ENCODE results near the gene FGF7.
"Not testable (repeated sequence)": the region's sequence is repeated elsewhere in the genome, so short reads cannot be mapped to it uniquely, and the experiment has no call there.

Gene FGF7, protein sequence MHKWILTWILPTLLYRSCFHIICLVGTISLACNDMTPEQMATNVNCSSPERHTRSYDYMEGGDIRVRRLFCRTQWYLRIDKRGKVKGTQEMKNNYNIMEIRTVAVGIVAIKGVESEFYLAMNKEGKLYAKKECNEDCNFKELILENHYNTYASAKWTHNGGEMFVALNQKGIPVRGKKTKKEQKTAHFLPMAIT

DNA sequence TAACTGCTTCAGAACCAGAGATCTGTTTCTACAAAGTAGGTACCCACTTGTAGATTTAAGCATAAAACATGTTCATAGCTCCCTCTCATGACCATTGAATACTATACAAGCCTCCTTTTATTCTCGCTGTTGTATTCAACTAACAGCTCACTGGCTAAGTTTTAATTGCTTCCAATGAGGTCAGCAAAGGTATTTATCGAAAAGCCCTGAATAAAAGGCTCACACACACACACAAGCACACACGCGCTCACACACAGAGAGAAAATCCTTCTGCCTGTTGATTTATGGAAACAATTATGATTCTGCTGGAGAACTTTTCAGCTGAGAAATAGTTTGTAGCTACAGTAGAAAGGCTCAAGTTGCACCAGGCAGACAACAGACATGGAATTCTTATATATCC lies at the start of gene FGF7:
Gene FGF7 (plus strand): TSS at position 222 of the 400 bp plus-strand sequence. CDS start 1,056 bp downstream, outside the sequence.
- DNase-seq, result no peak

GRCh38 chr15:49379996-49380395 lies 43.0 kb upstream of the FGF7 start:
- no peak for DNase-seq

- DNase-seq, result no peak
Measured at GRCh38 chr15:49380912-49381311, 42.1 kb upstream of the FGF7 start.

DNA sequence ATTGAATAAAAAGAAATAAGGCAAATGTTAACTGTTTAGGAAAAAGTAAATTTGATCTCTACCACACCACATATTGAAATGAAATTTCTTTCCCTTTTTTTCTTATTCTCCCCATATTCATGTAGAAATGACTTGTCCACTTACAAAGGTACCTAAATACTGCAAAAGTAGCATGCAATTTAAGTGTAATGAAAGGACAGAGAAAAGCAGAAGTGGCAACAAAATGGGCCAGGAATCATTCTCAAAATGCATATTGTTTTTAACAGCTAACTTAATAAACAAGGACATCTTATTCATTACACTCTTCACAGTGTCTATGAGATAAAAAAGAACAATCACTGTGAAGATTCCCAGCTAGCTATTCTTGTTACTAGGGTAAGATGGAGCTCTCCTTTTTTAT lies 40.6 kb upstream of the FGF7 start:
- DNase-seq, result no peak

DNA sequence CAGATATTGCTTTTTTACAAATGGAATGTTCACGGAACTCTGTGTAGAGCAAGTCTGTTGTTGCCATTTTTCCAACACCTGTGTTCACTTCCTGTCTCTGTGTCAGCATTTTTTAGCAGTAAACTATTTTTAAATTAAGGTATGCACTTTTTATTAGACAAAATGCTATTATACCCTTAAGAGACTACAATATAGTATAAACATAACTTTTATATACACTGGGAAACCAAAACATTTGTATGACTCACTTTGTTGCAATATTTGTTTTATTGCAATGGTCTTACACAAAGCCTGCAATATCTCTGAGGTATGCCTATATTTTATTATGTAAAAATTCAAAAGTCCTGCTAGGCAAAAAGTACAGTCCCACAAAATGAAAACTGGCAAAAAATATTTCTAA lies 39.8 kb upstream of the FGF7 start:
- no peak for DNase-seq

GRCh38 chr15:49387471-49387870 lies 35.6 kb upstream of the FGF7 start:
- no peak for DNase-seq

DNA sequence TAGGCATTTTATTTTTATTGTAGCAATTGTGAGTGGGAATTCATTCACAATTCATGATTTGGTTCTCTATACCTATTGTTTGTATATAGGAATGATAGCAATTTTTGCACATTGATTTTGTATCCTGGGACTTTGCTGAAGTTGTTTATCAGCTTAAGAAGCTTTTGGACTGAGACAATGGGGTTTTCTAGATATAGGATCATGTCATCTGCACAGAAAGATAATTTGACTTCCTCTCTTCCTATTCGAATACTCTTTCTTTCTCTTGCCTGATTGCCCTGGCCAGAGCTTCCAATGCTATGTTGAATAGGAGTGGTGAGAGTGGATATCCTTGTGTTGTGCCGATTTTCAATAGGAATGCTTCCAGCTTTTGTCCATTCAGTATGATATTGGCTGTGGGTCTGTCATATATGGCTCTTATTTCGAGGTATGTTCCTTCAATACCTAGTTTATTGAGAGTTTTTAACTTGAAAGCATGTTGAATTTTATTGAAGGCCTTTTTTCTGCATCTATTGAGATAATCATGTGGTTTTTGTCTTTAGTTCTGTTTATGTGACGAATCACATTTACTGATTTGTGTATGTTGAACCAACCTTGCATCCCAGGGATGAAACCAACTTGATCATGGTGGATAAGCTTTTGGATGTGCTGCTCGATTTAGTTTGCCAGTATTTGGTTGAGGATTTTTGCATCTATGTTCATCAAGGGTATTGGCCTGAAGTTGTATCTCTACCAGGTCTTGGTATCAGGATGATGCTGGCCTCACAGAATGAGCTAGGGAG lies 20.3 kb upstream of the FGF7 start:
- DNase-seq, result not testable (repeated sequence)

- DNase-seq, result no peak
Measured at GRCh38 chr15:49406352-49407118, 16.5 kb upstream of the FGF7 start.

- DNase-seq, result no peak
Measured at GRCh38 chr15:49410641-49411040, 12.4 kb upstream of the FGF7 start.

DNA sequence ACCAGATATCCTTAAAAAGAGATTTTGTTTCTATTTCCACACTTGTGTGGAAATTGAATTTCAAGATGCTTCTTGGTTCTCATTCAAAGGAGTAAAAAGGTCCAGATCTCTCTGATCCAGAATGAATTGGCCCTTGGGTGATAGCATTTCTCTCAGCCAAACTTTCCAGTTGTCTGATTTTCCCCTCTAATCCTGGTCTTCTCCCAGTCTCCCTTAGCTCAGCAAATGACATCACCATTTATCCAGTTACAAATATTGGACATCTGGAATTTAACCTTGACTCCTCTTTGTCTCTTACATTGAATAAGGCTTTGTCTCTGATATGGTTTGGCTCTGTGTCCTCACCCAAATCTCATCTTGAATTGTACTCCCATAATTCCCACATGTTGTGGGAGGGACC lies 10.2 kb upstream of the FGF7 start:
- DNase-seq, result no peak

DNA sequence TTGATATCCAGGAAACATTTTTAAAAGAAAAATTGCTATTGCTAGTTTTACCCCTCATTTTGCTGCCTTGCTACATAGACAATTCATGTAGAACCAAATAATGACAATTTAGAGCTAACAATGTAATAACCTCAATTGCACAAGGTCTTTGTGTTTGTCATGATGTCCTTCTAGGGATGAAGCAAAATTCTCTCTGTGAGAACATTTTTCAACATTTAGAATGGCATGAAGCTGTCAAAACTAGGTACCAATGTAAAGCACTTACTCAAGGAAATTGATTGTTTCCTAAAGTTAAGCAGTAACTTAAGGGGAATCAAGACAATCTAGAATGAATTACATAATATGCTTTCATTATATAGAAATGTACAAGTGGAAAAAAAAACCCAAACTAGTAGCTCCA lies 7.9 kb upstream of the FGF7 start:
- DNase-seq, result no peak

- no peak for DNase-seq
Measured at GRCh38 chr15:49415638-49416037, 7.4 kb upstream of the FGF7 start.

GRCh38 chr15:49418811-49419210 lies 4.2 kb upstream of the FGF7 start:
- DNase-seq, result no peak

- peak; percentile 12 for DNase-seq
Measured at GRCh38 chr15:49421991-49422390, 1.1 kb upstream of the FGF7 start.

DNA sequence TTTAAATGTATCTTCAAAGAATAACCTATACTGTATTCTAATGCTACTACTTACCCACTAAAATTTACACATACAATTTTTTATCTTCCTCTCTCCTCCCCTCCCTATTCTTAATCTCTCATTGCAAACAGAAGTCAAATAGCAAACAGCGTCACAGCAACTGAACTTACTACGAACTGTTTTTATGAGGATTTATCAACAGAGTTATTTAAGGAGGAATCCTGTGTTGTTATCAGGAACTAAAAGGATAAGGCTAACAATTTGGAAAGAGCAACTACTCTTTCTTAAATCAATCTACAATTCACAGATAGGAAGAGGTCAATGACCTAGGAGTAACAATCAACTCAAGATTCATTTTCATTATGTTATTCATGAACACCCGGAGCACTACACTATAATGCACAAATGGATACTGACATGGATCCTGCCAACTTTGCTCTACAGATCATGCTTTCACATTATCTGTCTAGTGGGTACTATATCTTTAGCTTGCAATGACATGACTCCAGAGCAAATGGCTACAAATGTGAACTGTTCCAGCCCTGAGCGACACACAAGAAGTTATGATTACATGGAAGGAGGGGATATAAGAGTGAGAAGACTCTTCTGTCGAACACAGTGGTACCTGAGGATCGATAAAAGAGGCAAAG lies 984 bp downstream of the FGF7 start:
- DNase-seq, result no peak

- no peak for DNase-seq
Measured at GRCh38 chr15:49424954-49425353, 1.9 kb downstream of the FGF7 start.

DNA sequence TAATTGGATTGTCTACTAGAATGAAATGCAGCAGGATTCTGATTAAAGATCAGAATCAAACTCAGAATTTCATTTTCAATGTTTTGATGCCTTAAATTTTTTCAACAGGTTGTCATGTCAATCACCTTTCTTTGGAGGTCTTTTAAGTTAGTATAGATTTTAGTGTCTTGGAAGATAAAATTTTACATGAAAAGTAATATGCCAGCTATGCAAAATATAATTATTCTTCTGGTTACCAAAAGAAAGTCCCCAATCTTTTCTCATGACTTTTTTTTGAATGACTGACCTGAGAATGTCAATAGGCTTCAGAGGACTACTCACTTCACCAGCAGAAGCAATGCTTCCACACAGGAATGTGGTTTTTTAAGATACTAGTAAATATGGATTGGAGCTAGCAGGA lies 4.3 kb downstream of the FGF7 start:
- DNase-seq, result no peak

DNA sequence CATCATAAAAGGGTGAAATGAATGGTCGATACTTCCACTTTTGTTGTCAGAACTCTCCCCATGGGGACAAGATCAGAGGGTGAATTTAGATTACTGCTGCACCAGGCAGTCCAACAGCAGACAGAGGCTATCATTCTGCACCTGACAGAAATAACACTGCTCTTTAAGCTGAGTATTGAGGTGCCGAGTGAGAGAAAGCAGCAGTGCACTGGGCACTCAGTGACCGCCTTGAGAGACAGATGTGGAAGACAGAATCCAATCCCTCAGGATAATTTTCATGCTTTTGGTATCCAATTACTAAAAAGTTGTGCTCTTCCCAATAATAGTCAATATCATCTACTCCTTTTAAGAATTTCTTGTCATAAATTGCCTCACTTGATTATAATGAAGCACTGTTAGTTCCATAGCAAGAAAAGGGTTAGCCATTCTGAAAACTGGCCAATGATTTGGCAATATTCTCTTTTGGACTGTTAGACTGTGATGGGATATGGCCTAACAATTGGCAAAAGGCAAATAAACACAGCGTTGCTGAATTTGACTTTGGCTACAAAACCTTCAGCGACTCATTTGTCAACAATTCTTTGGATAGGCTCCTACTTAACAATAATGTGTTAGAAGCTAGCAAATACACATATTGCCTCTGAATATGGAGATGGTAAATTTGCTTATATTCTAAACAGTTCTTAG lies 5.5 kb downstream of the FGF7 start:
- DNase-seq, result no peak

DNA sequence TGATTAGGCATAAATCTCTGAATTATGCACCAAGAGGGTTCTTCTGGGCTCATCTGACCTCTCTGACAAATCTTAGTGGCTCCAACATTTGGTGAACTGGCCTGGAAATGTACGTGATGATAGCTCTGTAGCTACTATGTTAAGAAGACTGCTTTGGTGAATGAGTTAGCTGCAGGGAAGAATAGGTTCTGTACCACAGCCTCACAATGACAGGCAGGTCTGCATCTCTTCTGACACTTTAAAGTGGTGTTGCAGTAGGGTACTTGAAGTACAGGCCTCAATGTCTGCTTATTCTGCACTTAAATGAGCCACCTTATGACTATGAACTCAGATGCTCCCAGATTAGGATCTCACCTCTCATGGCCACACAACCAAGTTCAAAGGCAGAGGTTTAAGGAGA lies 7.0 kb downstream of the FGF7 start:
- DNase-seq, result no peak

- DNase-seq, result no peak
Measured at GRCh38 chr15:49435174-49435573, 12.1 kb downstream of the FGF7 start.

GRCh38 chr15:49436751-49437150 lies 13.7 kb downstream of the FGF7 start:
- DNase-seq, result no peak

DNA sequence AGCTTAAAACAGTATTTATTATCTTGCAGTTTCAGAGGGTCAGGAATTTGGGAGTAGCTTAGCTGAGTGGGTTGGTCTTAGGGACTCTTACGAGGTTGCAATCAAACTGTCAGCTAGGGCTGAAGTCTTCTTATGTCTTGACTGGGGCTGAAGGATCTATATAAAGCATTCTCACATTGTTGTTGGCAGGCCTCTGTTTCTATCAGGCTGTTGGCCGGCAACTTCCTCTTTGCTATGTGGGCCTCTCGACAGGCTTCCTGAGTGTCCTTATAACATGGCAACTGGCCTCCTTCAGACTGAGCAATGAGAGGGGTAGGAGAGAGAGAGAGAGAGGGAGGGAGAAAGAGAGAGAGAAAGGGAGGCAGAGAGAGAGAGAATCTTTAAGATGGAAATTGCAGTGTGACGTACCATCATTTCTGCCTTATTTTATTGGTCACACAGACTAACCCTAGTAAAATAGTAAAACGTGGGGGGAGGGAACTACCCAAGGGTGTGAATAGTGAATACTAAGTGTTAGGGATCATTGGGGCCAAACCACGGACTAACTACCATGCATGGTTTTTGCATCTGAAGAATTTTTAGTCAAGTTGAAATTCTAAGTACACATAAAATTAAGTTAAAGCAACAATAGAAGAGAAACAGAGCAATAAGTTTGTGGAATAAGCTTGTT lies 16.1 kb downstream of the FGF7 start:
- DNase-seq, result no peak
